C4-2B (cell line): ENCODE results near the gene TBC1D22A.

ENCODE experiments used
- CTCF ChIP-seq: fragments of 450-650 bp; conservative IDR thresholded peaks from 2 replicates; pipeline ENCODE4 v1.5.1; 2017; ENCODE audit warnings: mild to moderate bottlenecking
- ZFX ChIP-seq: fragments of 450-650 bp; IDR thresholded peaks from 2 replicates; pipeline ENCODE4 v1.6.1; 2017

DNA sequence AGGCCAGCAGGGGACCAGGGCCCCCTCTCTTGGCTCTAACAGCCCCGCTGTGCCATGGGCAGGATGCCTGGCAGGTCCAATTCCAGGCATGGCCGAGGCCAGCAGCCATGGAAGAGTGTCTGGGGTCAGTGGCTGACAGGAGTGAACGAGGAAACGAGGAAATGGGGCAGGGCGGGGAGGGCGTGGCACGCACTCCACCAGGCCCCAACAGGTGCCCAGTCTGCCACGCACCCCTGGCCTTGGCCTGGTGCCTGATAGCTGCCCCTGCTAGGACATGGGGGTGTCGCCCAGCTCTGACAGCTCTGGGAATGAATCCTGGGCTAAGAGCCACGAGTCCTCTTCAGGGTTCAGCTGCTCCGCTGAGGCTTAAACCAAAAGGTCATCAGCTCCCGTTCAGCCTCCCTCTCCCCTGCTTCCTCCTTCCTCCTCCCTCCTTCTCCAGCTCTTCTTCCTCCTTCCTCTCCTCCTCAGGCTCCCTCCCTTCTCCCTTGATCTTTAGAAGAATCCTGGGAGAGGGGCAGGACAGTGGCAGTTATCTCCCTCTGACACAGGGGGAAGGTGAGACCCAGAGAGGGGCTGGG lies 11.5 kb upstream of the TBC1D22A start:
- no peak for TF ChIP-seq CTCF
- no peak for TF ChIP-seq ZFX
